ENCODE results near the gene PARD3B. TPM values are rescaled to one million over a fixed set of nuclear protein-coding genes. Genes with fewer than 3 reads are reported as not detected.

PARD3B gene
- total RNA-seq, 1 experiment from 2014 or later, result 6.4 TPM

- Histone ChIP-seq H3K79me1 (ENCODE audit: insufficient read depth, low read depth, low read length, poor library complexity, severe bottlenecking) (no peaks in the 10 kb centered on the region), H3K56ac (ENCODE audit: insufficient read length, low read depth, low read length) (no peak overlapping the region), H4K20me1 (ENCODE audit: control insufficient read depth, insufficient read depth, insufficient read length) (no peaks in the 10 kb centered on the region), H2BK12ac (ENCODE audit: insufficient read length, low read depth, low read length) (no peak overlapping the region), H3K79me2 (ENCODE audit: insufficient read depth, low read length) (no peaks in the 10 kb centered on the region), H3K9me3 (ENCODE audit: control insufficient read depth, low read depth, low read length) (no peaks in the 10 kb centered on the region), H4K91ac (ENCODE audit: insufficient read length, low read depth, low read length) (no peak overlapping the region), H4K8ac (replicated peaks; ENCODE audit: insufficient read length, low read depth, low read length) (no peak overlapping the region), H4K5ac (ENCODE audit: insufficient read length, low read depth, low read length) (no peak overlapping the region), H3K4me2 (ENCODE audit: insufficient read depth, insufficient read length, low read length) (no peak overlapping the region), H3K23ac (ENCODE audit: insufficient read length, low read depth, low read length) (no peak overlapping the region), H2BK20ac (ENCODE audit: low read depth, low read length, poor library complexity, severe bottlenecking) (no peak overlapping the region), H3K4ac (ENCODE audit: low read depth, low read length) (no peak overlapping the region), H2AFZ (ENCODE audit: low read length) (no peak overlapping the region), H3K18ac (ENCODE audit: insufficient read length, low read depth, low read length) (no peak overlapping the region), H3K27ac (ENCODE audit: insufficient read length, low read depth, low read length) (no peak overlapping the region), H2BK15ac (ENCODE audit: low read depth, low read length) (no peak overlapping the region), H3K23me2 (ENCODE audit: insufficient read length, low read depth, low read length, poor library complexity, severe bottlenecking) (no peaks in the 10 kb centered on the region), H2BK5ac (ENCODE audit: insufficient read length, low read length) (no peak overlapping the region), H3T11ph (ENCODE audit: low read length) (no peak overlapping the region), H3K27me3 (ENCODE audit: insufficient read depth, low read length) (no peaks in the 10 kb centered on the region), H3K14ac (ENCODE audit: insufficient read depth, low read length) (no peak overlapping the region), H3K9ac (ENCODE audit: extremely low read depth, insufficient read length, low read length) (no peak overlapping the region), H3K4me1 (ENCODE audit: insufficient read depth, low read length) (no peaks in the 10 kb centered on the region; the same call in 1 of the 2 replicates), H2AK5ac (ENCODE audit: insufficient read length, low read length) (no peak overlapping the region), H2BK120ac (ENCODE audit: low read depth, low read length, poor library complexity, severe bottlenecking) (no peak overlapping the region)
- H3K36me3 Mint-ChIP-seq (ENCODE audit: insufficient read depth in 1 of 3, low read depth in 3 of 3), result no peaks in the 10 kb centered on the region
- H3K27ac Mint-ChIP-seq, result no peak overlapping the region
- TF ChIP-seq CTCF (conservative IDR thresholded peaks at IDR 0.05), result no peak
- H3K4me3 Mint-ChIP-seq, result no peak overlapping the region
- no peaks in the 10 kb centered on the region for H3K27me3 Mint-ChIP-seq (ENCODE audit: low read depth)
- no peaks in the 10 kb centered on the region for H3K9me3 Mint-ChIP-seq
- 0 out of 4 replicates have a peak, but pooled peaks cover 0 to 2% of the 10 kb centered on the region in 2 experiments for H3K4me1 Mint-ChIP-seq
- no peak for DNase-seq
- no CpG with 5 or more reads among the region's 5 CpGs for WGBS (ENCODE audit: extremely low coverage, insufficient read length, low lambda C conversion rate)
Measured at GRCh38 chr2:205586626-205587025, 1041.4 kb downstream of the PARD3B start.

Data from H9 (cell line).